Common myeloid progenitor, CD34-positive (primary cell): ENCODE data around the gene AKAP12.

Experiments
- CTCF ChIA-PET: fragments of 350-600 bp; sonication (Branson Sonifier 250); formaldehyde crosslinking; loops from one replicate; lab custom pipeline; 2021; ENCODE audit warnings: antibody characterized with exemption; lab: Charles Lee
- POLR2A ChIA-PET: fragments of 350-600 bp; sonication (Branson Sonifier 250); formaldehyde crosslinking; loops from one replicate; lab custom pipeline; 2021; ENCODE audit warnings: antibody characterized with exemption; lab: Charles Lee
- DNase-seq, 3 donors: peaks; one replicate each; pipeline versions ENCODE4 v3.0.0 to v3.0.0-alpha.2; 2013
- H3K27ac ChIP-seq, 2 experiments: 1 replicate in 1 of 2; 2 replicates in 1 of 2; pipeline ENCODE4 v1.7.0; 2013; ENCODE audit warnings: inconsistent platforms in 2 of 2, low read length in 2 of 2, mild to moderate bottlenecking in 2 of 2, low read depth in 1 of 2, moderate library complexity in 1 of 2; ENCODE audit not compliant: severe bottlenecking in 2 of 2, insufficient read depth in 1 of 2, poor library complexity in 1 of 2
- H3K27me3 ChIP-seq, 5 experiments: replicated peaks in 2 of 5; 1 replicate in 3 of 5; 2 replicates in 2 of 5; pipeline versions ENCODE4 v1.6.1 to v1.7.0; 2013; ENCODE audit warnings: low read length in 4 of 5, mild to moderate bottlenecking in 2 of 5, moderate library complexity in 2 of 5, inconsistent platforms in 1 of 5; ENCODE audit not compliant: insufficient read depth in 5 of 5, control insufficient read depth in 4 of 5
- H3K36me3 ChIP-seq, 4 experiments: 1 replicate in 2 of 4; 2 replicates in 2 of 4; pipeline versions ENCODE4 v1.6.1 to v1.7.0; 2013; ENCODE audit warnings: low read length in 3 of 4, control low read depth in 1 of 4, mild to moderate bottlenecking in 1 of 4; ENCODE audit not compliant: control insufficient read depth in 4 of 4, insufficient read depth in 4 of 4
- H3K4me1 ChIP-seq, 4 experiments: 1 replicate in 3 of 4; 2 replicates in 1 of 4; pipeline versions ENCODE4 v1.6.1 to v1.7.1; 2013; ENCODE audit warnings: low read length in 3 of 4, mild to moderate bottlenecking in 3 of 4, control low read depth in 1 of 4, inconsistent platforms in 1 of 4, moderate library complexity in 1 of 4; ENCODE audit not compliant: control insufficient read depth in 4 of 4, insufficient read depth in 4 of 4; ENCODE audit errors: control extremely low read depth in 1 of 4
- H3K4me3 ChIP-seq, 7 experiments: 1 replicate in 4 of 7; 2 replicates in 3 of 7; pipeline versions ENCODE4 v1.5.1 to v1.7.0; 2013; ENCODE audit warnings: mild to moderate bottlenecking in 7 of 7, low read length in 6 of 7, moderate library complexity in 6 of 7, inconsistent platforms in 2 of 7, low read depth in 2 of 7, control low read depth in 1 of 7; ENCODE audit not compliant: insufficient read depth in 4 of 7, control insufficient read depth in 1 of 7; ENCODE audit errors: extremely low read depth in 1 of 7
- H3K9me3 ChIP-seq, 5 experiments: 1 replicate in 4 of 5; 2 replicates in 1 of 5; pipeline versions ENCODE4 v1.6.1 to v1.7.1; 2013; ENCODE audit warnings: low read length in 4 of 5, mild to moderate bottlenecking in 2 of 5, inconsistent platforms in 1 of 5, low read depth in 1 of 5, moderate library complexity in 1 of 5; ENCODE audit not compliant: control insufficient read depth in 4 of 5, insufficient read depth in 2 of 5; ENCODE audit errors: control extremely low read depth in 1 of 5
- WGBS: methylation state at CpG from one replicate; pipeline ENCODE4 v1.1.5; 2013; ENCODE audit not compliant: insufficient coverage; 5-methylcytosine and 5-hydroxymethylcytosine counted together

Gene AKAP12

GRCh38 chr6:151247490-151247889 is 7.7 kb downstream of the AKAP12 start:
- H3K4me3 ChIP-seq = no peak overlapping the region
- DNase-seq = no peak
- H3K27ac ChIP-seq = no peak overlapping the region
- H3K9me3 ChIP-seq = no peaks in the 10 kb centered on the region
- WGBS = 100% methylated on average over 5 of the region's 6 CpGs
- H3K36me3 ChIP-seq = no peaks in the 10 kb centered on the region
- CTCF ChIA-PET = no interaction called here
- H3K4me1 ChIP-seq = peaks cover 0 to 2% (median 0%) of the 10 kb centered on the region in 4 experiments
- POLR2A ChIA-PET = no interaction called here
- H3K27me3 ChIP-seq = peaks cover 5 to 38% (median 13%) of the 10 kb centered on the region in 5 experiments

- WGBS = 95% methylated on average over 2 of the region's 3 CpGs
Measured at GRCh38 chr6:151248295-151248694, 8.5 kb downstream of the AKAP12 start.

GRCh38 chr6:151252634-151253033 is 12.9 kb downstream of the AKAP12 start:
- Histone ChIP-seq H3K36me3 (no peaks in the 10 kb centered on the region), H3K4me3 (no peak overlapping the region), H3K4me1 (no peaks in the 10 kb centered on the region), H3K27ac (no peak overlapping the region), H3K9me3 (no peaks in the 10 kb centered on the region), H3K27me3 (peaks cover 0 to 10% (median 2%) of the 10 kb centered on the region in 5 experiments)
- WGBS = 100% methylated on average over 5 of the region's 6 CpGs
- ChIA-PET CTCF (no interaction called here), POLR2A (no interaction called here)
- no peak for DNase-seq

More at GRCh38 chr6:151248295-151248694, 8.5 kb downstream of the AKAP12 start:
- Histone ChIP-seq H3K27ac (no peak overlapping the region), H3K36me3 (no peaks in the 10 kb centered on the region), H3K4me1 (peaks cover 0 to 2% (median 0%) of the 10 kb centered on the region in 4 experiments), H3K4me3 (no peak overlapping the region), H3K9me3 (no peaks in the 10 kb centered on the region), H3K27me3 (peaks cover 5 to 30% (median 6%) of the 10 kb centered on the region in 5 experiments)
- ChIA-PET POLR2A (interaction anchor here (0.6 kb wide), 1 partner anchor 16 kb away, joined by 5 read pairs; no protein-coding TSS in a partner anchor), CTCF (no interaction called here)
- DNase-seq = no peak

GRCh38 chr6:151254451-151255081 is 14.8 kb downstream of the AKAP12 start:
- Histone ChIP-seq H3K36me3 (no peaks in the 10 kb centered on the region), H3K27me3 (peaks cover 0 to 6% (median 1%) of the 10 kb centered on the region in 5 experiments), H3K27ac (no peak overlapping the region), H3K4me3 (no peak overlapping the region), H3K9me3 (no peaks in the 10 kb centered on the region), H3K4me1 (no peaks in the 10 kb centered on the region)
- DNase-seq = no peak
- ChIA-PET POLR2A (no interaction called here), CTCF (no interaction called here)
- 97% methylated on average over 13 of the region's 14 CpGs for WGBS

- H3K9me3 ChIP-seq = no peaks in the 10 kb centered on the region
- no peaks in the 10 kb centered on the region for H3K36me3 ChIP-seq
- peaks cover 0 to 6% (median 0%) of the 10 kb centered on the region in 5 experiments for H3K27me3 ChIP-seq
- ChIA-PET CTCF (no interaction called here), POLR2A (no interaction called here)
- no peak for DNase-seq
- H3K4me1 ChIP-seq = no peaks in the 10 kb centered on the region
- H3K27ac ChIP-seq = no peak overlapping the region
- no peak overlapping the region for H3K4me3 ChIP-seq
- WGBS = 78% methylated on average over 3 of the region's 3 CpGs
Measured at GRCh38 chr6:151255811-151256210, 16.0 kb downstream of the AKAP12 start.

- H3K27me3 ChIP-seq = peaks cover 0 to 4% (median 0%) of the 10 kb centered on the region in 5 experiments
- CTCF ChIA-PET = interaction anchor here (0.8 to 1.4 kb wide), 2 partner anchors 12 to 66 kb away, joined by 3 to 5 read pairs; no protein-coding TSS in a partner anchor
- no peaks in the 10 kb centered on the region for H3K36me3 ChIP-seq
- H3K27ac ChIP-seq = no peak overlapping the region
- POLR2A ChIA-PET = interaction anchor here (0.5 kb wide), 1 partner anchor 165 kb away, joined by 4 read pairs; no protein-coding TSS in a partner anchor
- H3K4me3 ChIP-seq = no peak overlapping the region
- no peak for DNase-seq
- no peaks in the 10 kb centered on the region for H3K9me3 ChIP-seq
- WGBS = 88% methylated on average over 3 of the region's 4 CpGs
- H3K4me1 ChIP-seq = no peaks in the 10 kb centered on the region
Measured at GRCh38 chr6:151257985-151258445, 18.2 kb downstream of the AKAP12 start.

- no peaks in the 10 kb centered on the region for H3K36me3 ChIP-seq
- DNase-seq = no peak
- ChIA-PET POLR2A (no interaction called here), CTCF (interaction anchor here (1.4 to 1.6 kb wide), 2 partner anchors 9 to 246 kb away, joined by 3 to 5 read pairs; no protein-coding TSS in a partner anchor)
- no peak overlapping the region for H3K4me3 ChIP-seq
- no peaks in the 10 kb centered on the region for H3K4me1 ChIP-seq
- H3K9me3 ChIP-seq = no peaks in the 10 kb centered on the region
- no peak overlapping the region for H3K27ac ChIP-seq
- peaks cover 0 to 2% (median 2%) of the 10 kb centered on the region in 5 experiments for H3K27me3 ChIP-seq
- WGBS = 94% methylated on average over 3 of the region's 4 CpGs
Measured at GRCh38 chr6:151260205-151260604, 20.4 kb downstream of the AKAP12 start.
